Fibroblast of skin of left biceps (primary cell): ENCODE results near the gene EMP1.
A peak's percentile ranks its signal among the peaks of the same experiment; 100 is the strongest.

ENCODE experiments used
- DNase-seq, 2 experiments: peaks; one replicate each; pipeline ENCODE4 v3.0.0-alpha.2; 2013; ENCODE audit warnings: low read depth in 2 of 2

EMP1 gene

GRCh38 chr12:13173012-13173932, 23.3 kb upstream of the EMP1 start:
- peak; percentile 90 for DNase-seq

- no peak for DNase-seq
These were observed 21.0 kb upstream of the EMP1 start for GRCh38 chr12:13175499-13175898.

DNA sequence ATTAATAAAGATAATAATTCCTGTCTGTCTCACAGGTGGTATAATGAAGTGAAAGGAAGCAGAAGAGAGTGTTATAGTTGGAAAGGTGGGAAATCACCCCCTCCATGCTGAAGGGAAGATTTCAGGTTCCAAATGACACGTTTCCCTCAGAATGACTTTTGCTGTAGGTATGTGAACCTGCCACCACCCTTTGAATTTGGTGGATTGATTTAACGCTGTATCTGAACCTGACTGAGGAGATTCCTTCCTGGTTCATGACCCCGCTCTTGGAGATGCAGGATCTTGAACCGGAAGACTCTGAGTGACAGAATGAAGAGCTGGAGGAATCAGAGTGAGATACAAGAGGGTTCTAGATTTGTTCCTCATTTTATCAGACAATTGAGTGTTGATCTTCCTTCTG, 20.3 kb upstream of the EMP1 start:
- DNase-seq = no peak

GRCh38 chr12:13177373-13177772, 19.2 kb upstream of the EMP1 start:
- DNase-seq = no peak

DNA sequence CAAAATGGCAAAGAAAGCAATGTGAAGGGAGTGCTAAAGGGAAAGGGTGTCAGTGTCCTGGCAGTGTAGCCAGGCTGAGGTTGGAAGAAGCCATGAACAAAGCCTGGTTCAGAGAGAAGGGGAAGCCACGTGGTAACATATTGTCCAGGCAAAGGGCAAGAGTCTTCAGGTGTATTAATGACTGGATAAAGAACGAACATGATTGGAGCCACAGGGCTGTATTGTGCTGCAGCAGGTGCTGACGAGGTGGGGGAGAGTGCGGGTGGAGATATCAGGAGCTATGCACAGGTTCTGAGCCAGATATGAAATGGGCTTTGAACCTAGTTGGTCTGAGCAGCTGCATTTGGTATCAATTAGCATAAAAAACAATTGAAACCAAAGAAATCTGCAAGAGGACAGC, 18.6 kb upstream of the EMP1 start:
- no peak for DNase-seq

- no peak for DNase-seq
These were observed 17.8 kb upstream of the EMP1 start for GRCh38 chr12:13178568-13179210.

DNA sequence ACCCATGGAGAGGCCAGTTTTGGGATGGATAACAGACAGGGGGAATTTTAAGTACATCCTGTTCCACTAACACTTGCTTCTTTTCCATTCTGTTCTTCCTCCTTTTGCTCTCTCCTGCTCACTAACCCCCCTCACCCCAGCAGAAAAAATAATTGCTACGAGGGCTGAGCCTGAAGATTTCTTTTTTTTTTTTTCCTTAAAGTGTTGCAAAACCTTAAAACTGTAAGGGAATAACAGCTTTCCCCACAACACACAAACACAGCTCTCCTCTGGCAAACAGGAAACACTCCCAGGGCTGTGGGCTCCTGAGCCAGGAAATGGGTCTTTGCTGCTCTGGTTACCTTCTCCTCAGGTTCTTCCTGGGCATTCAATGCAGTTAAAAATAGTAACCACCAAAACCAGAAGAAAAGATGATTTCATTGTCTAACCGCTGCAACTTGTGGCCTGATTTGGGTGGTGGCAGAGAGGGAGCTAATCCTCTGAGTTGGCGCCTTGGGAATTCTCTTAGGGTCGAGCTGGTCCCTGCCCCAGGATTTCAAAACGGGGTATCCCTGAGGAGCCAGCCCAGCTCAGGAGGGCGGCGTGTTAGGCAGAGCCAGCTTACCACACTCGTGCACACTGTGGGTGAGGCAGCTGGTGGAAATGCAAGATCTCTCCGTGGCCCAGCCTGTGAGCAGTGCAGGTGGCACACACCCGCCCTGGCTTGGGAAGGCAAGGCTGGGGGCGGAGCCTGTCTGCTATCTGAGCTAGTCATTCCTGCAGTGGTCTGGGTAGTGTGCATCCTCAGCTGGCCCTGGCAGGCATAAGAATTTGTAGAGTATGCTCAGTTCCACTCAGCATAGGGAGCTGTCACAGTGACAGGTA, 17.1 kb upstream of the EMP1 start:
- no peak for DNase-seq

GRCh38 chr12:13181375-13182070, 15.0 kb upstream of the EMP1 start:
- DNase-seq = no peak

- DNase-seq = no peak
These were observed 13.6 kb upstream of the EMP1 start for GRCh38 chr12:13182881-13183280.

GRCh38 chr12:13183620-13184019, 12.9 kb upstream of the EMP1 start:
- DNase-seq = no peak

DNA sequence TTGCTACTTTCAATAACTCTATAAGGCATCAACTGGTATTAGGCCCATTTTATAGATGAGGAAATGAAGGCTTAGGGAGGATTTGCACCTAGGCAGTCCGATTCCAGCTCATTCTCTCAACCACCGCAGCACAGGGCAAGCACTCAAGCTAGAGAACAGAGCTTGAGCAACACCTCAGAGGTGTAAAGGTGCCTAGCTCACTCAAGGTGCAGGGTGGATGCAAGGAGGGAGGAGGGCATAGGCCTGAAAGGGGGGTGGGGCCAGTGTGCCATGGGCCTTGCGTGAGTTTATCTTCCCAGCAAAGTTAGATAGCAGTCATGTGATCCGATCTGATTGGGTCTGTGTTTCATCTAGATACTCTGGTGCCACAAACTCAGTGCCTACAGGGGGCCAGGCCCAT, 10.2 kb upstream of the EMP1 start:
- DNase-seq = no peak

- DNase-seq = no peak
These were observed 9.1 kb upstream of the EMP1 start for GRCh38 chr12:13187399-13187798.

DNA sequence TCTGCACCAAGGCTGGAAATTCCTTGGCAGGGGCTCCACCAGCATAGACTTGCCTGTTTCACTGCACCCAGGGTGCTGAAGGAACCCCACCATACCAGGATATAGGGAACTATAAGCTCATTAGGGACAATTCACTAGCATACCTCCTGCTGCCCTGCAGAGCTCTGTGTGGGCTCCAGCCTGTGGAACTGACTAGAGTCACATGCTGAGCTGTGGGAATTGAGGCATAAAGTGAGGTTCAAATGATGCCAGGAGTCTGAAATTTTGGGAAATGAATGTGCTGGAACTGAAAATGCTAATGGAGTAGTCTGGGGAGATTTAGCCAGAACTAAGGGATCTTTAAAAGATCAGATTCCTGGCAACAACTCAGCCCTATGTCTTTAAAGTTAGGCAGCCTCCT, 7.3 kb upstream of the EMP1 start:
- no peak for DNase-seq

DNA sequence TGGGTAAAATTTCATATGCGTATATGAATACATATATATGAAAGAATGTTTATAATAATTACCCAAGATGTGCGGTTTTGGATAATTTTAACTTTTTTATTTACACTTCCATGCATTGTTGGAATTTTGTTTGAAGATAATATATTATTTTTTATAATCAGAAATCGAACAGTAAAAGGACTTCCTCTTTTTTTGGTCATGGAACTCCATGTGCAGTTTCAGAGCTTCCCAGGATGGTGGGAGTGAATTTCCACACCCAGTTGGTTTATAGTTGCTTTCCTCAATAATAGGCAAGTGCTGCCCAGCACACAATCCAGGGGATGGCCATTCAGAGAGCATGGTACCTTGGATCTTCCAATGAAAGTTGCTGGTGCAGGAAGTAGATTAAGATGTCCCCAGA, 6.3 kb upstream of the EMP1 start:
- DNase-seq = no peak

GRCh38 chr12:13192719-13193118, 3.8 kb upstream of the EMP1 start:
- no peak for DNase-seq

GRCh38 chr12:13193505-13194231, 2.9 kb upstream of the EMP1 start:
- DNase-seq = no peak

DNA sequence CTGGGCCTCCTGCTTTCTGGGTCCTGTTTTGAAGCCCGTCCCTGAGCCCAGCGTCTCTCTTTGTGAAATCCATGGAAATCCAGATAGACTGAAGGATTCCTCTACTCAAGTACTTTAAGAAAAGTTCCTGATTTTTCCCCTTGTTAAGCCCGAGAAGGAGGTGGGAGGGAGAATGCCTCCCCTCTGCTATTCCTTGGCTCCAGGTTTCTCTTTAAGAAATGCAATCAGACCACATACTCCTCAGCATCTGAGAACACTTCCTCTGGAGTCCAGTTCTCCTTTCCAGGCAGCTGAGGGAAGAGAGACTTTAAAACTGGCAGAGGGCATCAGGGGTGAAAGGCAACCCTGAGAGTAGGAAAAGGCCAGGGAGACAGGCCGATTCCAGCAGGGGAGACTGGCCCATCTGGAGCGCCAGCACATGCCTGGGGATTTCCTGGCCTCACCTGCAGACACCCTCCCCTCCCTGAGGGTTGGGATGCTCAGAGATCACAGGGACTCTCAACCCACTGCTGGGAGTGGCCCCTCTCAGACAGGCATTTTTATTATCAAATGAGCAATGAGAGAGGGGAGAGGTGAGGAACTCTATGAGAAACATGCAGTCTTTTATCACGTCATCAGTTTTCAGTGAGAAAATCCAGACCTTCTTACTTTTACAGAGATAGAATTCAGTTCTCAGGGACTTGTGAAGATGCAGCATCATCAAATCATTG, 2.0 kb upstream of the EMP1 start:
- DNase-seq = no peak

DNA sequence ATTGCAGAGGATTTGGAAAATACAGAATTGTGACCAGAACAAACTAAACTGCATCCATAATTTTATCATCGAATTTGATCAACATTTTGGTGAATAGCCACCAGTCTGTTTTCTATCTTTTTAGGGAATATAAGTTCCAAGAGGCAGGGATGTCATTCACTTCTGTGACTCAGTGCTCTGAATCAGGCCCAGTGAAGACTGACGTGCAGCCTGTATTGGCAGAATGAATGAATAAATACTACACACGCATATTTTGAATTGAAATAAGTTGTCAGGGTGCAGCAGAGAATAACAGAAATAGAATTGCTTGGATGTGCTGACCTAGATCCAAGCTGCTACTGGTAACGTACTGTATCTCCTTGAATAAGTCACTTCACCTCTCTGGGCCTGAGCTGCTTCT, 1.3 kb upstream of the EMP1 start:
- DNase-seq = no peak

- DNase-seq = no peak
These were observed 769 bp upstream of the EMP1 start for GRCh38 chr12:13195785-13196129.

DNA sequence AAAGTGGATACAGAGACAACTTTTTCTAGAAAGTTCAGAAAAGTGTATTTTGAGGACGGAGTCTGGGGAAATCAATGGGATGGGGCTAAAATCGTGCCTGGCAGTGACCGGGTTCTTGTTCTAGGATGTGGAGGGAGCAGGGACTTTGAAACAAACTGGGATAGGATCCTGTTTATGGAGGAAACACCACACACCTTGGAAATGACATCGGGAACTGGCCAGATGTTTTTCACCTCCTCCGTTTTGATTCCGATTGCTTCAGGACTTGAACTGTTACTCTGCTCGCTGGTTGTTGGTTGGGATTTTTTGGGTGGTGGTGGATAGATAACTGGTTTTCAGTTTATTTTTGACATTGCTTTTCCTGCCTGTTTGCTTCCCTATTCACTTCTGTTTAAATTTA, 506 bp downstream of the EMP1 start:
- DNase-seq = no peak
